HEK293 (cell line): Measurements from ENCODE around the gene GPS1.

Source experiments
- BCL11B ChIP-seq: fragments of 450-650 bp; formaldehyde crosslinking; IDR thresholded peaks from 2 replicates; pipeline ENCODE4 v1.5.1; 2016; ENCODE audit warnings: low read depth, missing biosample characterization, missing genetic modification characterization
- GLIS1 ChIP-seq: fragments of 450-650 bp; formaldehyde crosslinking; IDR thresholded peaks from 2 replicates; pipeline ENCODE4 v1.5.1; 2016; ENCODE audit warnings: missing biosample characterization, missing genetic modification characterization
- KLF7 ChIP-seq: fragments of 450-650 bp; formaldehyde crosslinking; IDR thresholded peaks from 2 replicates; pipeline ENCODE4 v1.5.1; 2016; ENCODE audit warnings: missing biosample characterization, missing genetic modification characterization, borderline replicate concordance
- KLF9 ChIP-seq: fragments of 450-650 bp; formaldehyde crosslinking; IDR thresholded peaks from 2 replicates; pipeline ENCODE4 v1.5.1; 2016; ENCODE audit warnings: missing biosample characterization, missing genetic modification characterization, low read depth
- SALL2 ChIP-seq: fragments of 450-650 bp; formaldehyde crosslinking; IDR thresholded peaks from 2 replicates; pipeline ENCODE4 v1.5.0; 2017; ENCODE audit warnings: missing biosample characterization, mild to moderate bottlenecking, missing genetic modification characterization, borderline replicate concordance
- SETDB1 ChIP-seq: IDR thresholded peaks from one replicate; pipeline ENCODE4 v1.6.1; 2017; ENCODE audit warnings: mild to moderate bottlenecking, low read length, moderate library complexity, mixed read lengths; ENCODE audit not compliant: insufficient read length
- ZBTB8A ChIP-seq: fragments of 450-650 bp; formaldehyde crosslinking; IDR thresholded peaks from 2 replicates; pipeline ENCODE4 v1.5.1; 2016; ENCODE audit warnings: missing biosample characterization, missing genetic modification characterization
- ZEB2 ChIP-seq: fragments of 450-650 bp; formaldehyde crosslinking; IDR thresholded peaks from 2 replicates; pipeline ENCODE4 v1.5.1; 2016; ENCODE audit warnings: missing biosample characterization, missing genetic modification characterization
- ZNF133 ChIP-seq: fragments of 450-650 bp; formaldehyde crosslinking; IDR thresholded peaks from 2 replicates; pipeline ENCODE4 v1.5.1; 2016; ENCODE audit warnings: missing biosample characterization, missing genetic modification characterization
- ZNF19 ChIP-seq: fragments of 450-650 bp; formaldehyde crosslinking; IDR thresholded peaks from 2 replicates; pipeline ENCODE4; 2016; ENCODE audit warnings: missing biosample characterization, missing genetic modification characterization, low read depth
- ZNF266 ChIP-seq: fragments of 450-650 bp; formaldehyde crosslinking; IDR thresholded peaks from 2 replicates; pipeline ENCODE4 v1.5.1; 2016; ENCODE audit warnings: missing biosample characterization, missing genetic modification characterization, low read depth
- ZNF274 ChIP-seq, 2 experiments: fragments of 200-500 bp in 1 of 2; fragments of 450-650 bp in 1 of 2; sonication (Bioruptor generic) in 1 of 2; formaldehyde crosslinking in 1 of 2; IDR thresholded peaks; 2 replicates each; pipeline versions ENCODE4 v1.5.1 to v1.6.1; 2014 to 2016; ENCODE audit warnings: borderline replicate concordance in 1 of 2, inconsistent platforms in 1 of 2, low read length in 1 of 2, missing biosample characterization in 1 of 2, missing genetic modification characterization in 1 of 2
- ZNF37A ChIP-seq: fragments of 450-650 bp; IDR thresholded peaks from 2 replicates; pipeline ENCODE4 v1.5.1; 2018; ENCODE audit warnings: missing biosample characterization, missing genetic modification characterization
- ZNF529 ChIP-seq: fragments of 450-650 bp; formaldehyde crosslinking; IDR thresholded peaks from 2 replicates; pipeline ENCODE4 v1.5.1; 2017; ENCODE audit warnings: missing genetic modification characterization, missing biosample characterization; ENCODE audit not compliant: insufficient replicate concordance
- ZNF561 ChIP-seq: fragments of 450-650 bp; IDR thresholded peaks from 2 replicates; pipeline ENCODE4 v1.5.1; 2018; ENCODE audit warnings: missing biosample characterization, missing genetic modification characterization, borderline replicate concordance
- ZNF580 ChIP-seq: fragments of 450-650 bp; formaldehyde crosslinking; IDR thresholded peaks from 2 replicates; pipeline ENCODE4 v1.5.1; 2016; ENCODE audit warnings: missing biosample characterization, missing genetic modification characterization
- ZNF76 ChIP-seq: fragments of 450-650 bp; formaldehyde crosslinking; IDR thresholded peaks from 2 replicates; pipeline ENCODE4; 2016; ENCODE audit warnings: low read depth, missing biosample characterization, missing genetic modification characterization, borderline replicate concordance
- ZNF837 ChIP-seq: fragments of 450-650 bp; formaldehyde crosslinking; IDR thresholded peaks from 2 replicates; pipeline ENCODE4 v1.5.1; 2016; ENCODE audit warnings: missing biosample characterization, missing genetic modification characterization
- TF ChIP-seq, protein P1 (sequence below): fragments of 450-650 bp; formaldehyde crosslinking; IDR thresholded peaks from 2 replicates; pipeline ENCODE4 v1.5.1; 2016; ENCODE audit warnings: missing biosample characterization, missing genetic modification characterization, borderline replicate concordance
- TF ChIP-seq, protein P2 (sequence below): fragments of 450-650 bp; formaldehyde crosslinking; IDR thresholded peaks from 2 replicates; pipeline ENCODE4 v1.5.1; 2016; ENCODE audit warnings: missing biosample characterization, missing genetic modification characterization
- TF ChIP-seq, protein P3 (sequence below): fragments of 450-650 bp; formaldehyde crosslinking; IDR thresholded peaks from 2 replicates; pipeline ENCODE4 v1.5.1; 2017; ENCODE audit warnings: missing biosample characterization, missing genetic modification characterization
- TF ChIP-seq, protein P4 (sequence below): fragments of 450-650 bp; formaldehyde crosslinking; IDR thresholded peaks from 2 replicates; pipeline ENCODE4 v1.5.1; 2016; ENCODE audit warnings: missing biosample characterization, missing genetic modification characterization
- TF ChIP-seq, protein P5 (sequence below): fragments of 450-650 bp; formaldehyde crosslinking; IDR thresholded peaks from 2 replicates; pipeline ENCODE4 v1.5.1; 2016; ENCODE audit warnings: missing biosample characterization, missing genetic modification characterization

Gene GPS1

DNA sequence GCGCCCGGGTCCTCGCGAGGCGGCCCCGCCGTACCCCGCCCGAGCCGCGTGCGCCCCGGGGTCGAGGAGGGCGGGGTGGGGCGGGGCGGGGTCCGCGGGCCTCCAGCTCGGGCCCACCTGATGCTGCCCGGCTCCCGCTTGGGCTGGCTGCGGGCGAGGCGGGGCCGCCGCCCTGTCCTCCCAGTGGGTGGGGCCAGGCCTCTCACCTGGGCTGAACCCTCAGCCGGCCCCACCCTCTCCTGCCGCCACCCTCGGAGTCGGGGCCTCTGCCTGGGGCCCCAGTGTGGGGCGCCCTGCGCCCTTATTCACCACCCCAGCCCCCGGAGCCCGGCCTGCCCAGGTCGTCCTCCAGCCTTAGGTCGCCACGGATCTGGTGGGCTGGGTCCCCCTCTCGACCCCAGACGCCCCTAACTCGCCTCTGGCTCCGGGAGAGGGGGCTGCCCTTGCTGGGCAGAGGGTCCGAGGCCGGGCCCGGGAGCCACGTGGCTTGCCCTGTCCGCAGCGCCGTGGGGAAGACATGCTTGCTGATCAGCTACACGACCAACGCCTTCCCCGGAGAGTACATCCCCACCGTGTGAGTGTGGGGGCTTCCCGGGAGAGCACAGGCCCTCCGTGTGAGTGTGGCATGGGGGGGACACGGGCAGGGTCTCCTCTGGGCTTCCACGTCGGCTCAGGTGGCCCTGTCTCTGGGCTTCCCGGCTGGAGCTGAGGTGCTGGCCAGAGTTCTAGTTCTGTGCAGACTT is 19.6 kb upstream of the GPS1 start (continued):
- TF ChIP-seq, protein P1, sequence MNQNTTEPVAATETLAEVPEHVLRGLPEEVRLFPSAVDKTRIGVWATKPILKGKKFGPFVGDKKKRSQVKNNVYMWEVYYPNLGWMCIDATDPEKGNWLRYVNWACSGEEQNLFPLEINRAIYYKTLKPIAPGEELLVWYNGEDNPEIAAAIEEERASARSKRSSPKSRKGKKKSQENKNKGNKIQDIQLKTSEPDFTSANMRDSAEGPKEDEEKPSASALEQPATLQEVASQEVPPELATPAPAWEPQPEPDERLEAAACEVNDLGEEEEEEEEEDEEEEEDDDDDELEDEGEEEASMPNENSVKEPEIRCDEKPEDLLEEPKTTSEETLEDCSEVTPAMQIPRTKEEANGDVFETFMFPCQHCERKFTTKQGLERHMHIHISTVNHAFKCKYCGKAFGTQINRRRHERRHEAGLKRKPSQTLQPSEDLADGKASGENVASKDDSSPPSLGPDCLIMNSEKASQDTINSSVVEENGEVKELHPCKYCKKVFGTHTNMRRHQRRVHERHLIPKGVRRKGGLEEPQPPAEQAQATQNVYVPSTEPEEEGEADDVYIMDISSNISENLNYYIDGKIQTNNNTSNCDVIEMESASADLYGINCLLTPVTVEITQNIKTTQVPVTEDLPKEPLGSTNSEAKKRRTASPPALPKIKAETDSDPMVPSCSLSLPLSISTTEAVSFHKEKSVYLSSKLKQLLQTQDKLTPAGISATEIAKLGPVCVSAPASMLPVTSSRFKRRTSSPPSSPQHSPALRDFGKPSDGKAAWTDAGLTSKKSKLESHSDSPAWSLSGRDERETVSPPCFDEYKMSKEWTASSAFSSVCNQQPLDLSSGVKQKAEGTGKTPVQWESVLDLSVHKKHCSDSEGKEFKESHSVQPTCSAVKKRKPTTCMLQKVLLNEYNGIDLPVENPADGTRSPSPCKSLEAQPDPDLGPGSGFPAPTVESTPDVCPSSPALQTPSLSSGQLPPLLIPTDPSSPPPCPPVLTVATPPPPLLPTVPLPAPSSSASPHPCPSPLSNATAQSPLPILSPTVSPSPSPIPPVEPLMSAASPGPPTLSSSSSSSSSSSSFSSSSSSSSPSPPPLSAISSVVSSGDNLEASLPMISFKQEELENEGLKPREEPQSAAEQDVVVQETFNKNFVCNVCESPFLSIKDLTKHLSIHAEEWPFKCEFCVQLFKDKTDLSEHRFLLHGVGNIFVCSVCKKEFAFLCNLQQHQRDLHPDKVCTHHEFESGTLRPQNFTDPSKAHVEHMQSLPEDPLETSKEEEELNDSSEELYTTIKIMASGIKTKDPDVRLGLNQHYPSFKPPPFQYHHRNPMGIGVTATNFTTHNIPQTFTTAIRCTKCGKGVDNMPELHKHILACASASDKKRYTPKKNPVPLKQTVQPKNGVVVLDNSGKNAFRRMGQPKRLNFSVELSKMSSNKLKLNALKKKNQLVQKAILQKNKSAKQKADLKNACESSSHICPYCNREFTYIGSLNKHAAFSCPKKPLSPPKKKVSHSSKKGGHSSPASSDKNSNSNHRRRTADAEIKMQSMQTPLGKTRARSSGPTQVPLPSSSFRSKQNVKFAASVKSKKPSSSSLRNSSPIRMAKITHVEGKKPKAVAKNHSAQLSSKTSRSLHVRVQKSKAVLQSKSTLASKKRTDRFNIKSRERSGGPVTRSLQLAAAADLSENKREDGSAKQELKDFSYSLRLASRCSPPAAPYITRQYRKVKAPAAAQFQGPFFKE (tag by site-specific recombination): no peak
- peak; percentile 75 for TF ChIP-seq GLIS1 (tag by site-specific recombination)
- TF ChIP-seq ZNF837: no peak
- TF ChIP-seq SALL2 (tag by site-specific recombination): no peak
- no peak for TF ChIP-seq ZNF19 (tag by site-specific recombination)
- no peak for TF ChIP-seq ZNF529 (tag by site-specific recombination)
- TF ChIP-seq ZNF37A (tag by site-specific recombination): no peak
- TF ChIP-seq ZNF561 (tag by site-specific recombination): peak; percentile 62; the same call in 1 of the 2 replicates
- TF ChIP-seq, protein P2, sequence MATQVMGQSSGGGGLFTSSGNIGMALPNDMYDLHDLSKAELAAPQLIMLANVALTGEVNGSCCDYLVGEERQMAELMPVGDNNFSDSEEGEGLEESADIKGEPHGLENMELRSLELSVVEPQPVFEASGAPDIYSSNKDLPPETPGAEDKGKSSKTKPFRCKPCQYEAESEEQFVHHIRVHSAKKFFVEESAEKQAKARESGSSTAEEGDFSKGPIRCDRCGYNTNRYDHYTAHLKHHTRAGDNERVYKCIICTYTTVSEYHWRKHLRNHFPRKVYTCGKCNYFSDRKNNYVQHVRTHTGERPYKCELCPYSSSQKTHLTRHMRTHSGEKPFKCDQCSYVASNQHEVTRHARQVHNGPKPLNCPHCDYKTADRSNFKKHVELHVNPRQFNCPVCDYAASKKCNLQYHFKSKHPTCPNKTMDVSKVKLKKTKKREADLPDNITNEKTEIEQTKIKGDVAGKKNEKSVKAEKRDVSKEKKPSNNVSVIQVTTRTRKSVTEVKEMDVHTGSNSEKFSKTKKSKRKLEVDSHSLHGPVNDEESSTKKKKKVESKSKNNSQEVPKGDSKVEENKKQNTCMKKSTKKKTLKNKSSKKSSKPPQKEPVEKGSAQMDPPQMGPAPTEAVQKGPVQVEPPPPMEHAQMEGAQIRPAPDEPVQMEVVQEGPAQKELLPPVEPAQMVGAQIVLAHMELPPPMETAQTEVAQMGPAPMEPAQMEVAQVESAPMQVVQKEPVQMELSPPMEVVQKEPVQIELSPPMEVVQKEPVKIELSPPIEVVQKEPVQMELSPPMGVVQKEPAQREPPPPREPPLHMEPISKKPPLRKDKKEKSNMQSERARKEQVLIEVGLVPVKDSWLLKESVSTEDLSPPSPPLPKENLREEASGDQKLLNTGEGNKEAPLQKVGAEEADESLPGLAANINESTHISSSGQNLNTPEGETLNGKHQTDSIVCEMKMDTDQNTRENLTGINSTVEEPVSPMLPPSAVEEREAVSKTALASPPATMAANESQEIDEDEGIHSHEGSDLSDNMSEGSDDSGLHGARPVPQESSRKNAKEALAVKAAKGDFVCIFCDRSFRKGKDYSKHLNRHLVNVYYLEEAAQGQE (tag by site-specific recombination): peak; percentile 47; the same call in 1 of the 2 replicates
- TF ChIP-seq ZNF266: no peak
- no peak for TF ChIP-seq ZNF133 (tag by site-specific recombination)
- TF ChIP-seq ZBTB8A (tag by site-specific recombination): peak; percentile 96
- TF ChIP-seq, protein P3, sequence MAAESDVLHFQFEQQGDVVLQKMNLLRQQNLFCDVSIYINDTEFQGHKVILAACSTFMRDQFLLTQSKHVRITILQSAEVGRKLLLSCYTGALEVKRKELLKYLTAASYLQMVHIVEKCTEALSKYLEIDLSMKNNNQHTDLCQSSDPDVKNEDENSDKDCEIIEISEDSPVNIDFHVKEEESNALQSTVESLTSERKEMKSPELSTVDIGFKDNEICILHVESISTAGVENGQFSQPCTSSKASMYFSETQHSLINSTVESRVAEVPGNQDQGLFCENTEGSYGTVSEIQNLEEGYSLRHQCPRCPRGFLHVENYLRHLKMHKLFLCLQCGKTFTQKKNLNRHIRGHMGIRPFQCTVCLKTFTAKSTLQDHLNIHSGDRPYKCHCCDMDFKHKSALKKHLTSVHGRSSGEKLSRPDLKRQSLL (tag by site-specific recombination): no peak
- peak; percentile 62; the same call in 1 of the 2 replicates for TF ChIP-seq KLF7 (tag by site-specific recombination)
- no peak for TF ChIP-seq ZNF76 (tag by site-specific recombination)
- TF ChIP-seq ZNF274 (IDR thresholded peaks at IDR 0.05; ENCODE audit: low read length): no peak
- no peak for TF ChIP-seq ZNF274 (tag by site-specific recombination; IDR thresholded peaks at IDR 0.05; ENCODE audit: borderline replicate concordance)
- no peak for TF ChIP-seq ZNF580 (tag by site-specific recombination)
- no peak for TF ChIP-seq SETDB1
- TF ChIP-seq, protein P4, sequence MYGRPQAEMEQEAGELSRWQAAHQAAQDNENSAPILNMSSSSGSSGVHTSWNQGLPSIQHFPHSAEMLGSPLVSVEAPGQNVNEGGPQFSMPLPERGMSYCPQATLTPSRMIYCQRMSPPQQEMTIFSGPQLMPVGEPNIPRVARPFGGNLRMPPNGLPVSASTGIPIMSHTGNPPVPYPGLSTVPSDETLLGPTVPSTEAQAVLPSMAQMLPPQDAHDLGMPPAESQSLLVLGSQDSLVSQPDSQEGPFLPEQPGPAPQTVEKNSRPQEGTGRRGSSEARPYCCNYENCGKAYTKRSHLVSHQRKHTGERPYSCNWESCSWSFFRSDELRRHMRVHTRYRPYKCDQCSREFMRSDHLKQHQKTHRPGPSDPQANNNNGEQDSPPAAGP (tag by site-specific recombination): peak; percentile 67; the same call in 1 of the 2 replicates
- peak; percentile 68; the same call in 1 of the 2 replicates for TF ChIP-seq KLF9 (tag by site-specific recombination)
- TF ChIP-seq BCL11B (tag by site-specific recombination): peak; percentile 61; the same call in 1 of the 2 replicates
- TF ChIP-seq, protein P5, sequence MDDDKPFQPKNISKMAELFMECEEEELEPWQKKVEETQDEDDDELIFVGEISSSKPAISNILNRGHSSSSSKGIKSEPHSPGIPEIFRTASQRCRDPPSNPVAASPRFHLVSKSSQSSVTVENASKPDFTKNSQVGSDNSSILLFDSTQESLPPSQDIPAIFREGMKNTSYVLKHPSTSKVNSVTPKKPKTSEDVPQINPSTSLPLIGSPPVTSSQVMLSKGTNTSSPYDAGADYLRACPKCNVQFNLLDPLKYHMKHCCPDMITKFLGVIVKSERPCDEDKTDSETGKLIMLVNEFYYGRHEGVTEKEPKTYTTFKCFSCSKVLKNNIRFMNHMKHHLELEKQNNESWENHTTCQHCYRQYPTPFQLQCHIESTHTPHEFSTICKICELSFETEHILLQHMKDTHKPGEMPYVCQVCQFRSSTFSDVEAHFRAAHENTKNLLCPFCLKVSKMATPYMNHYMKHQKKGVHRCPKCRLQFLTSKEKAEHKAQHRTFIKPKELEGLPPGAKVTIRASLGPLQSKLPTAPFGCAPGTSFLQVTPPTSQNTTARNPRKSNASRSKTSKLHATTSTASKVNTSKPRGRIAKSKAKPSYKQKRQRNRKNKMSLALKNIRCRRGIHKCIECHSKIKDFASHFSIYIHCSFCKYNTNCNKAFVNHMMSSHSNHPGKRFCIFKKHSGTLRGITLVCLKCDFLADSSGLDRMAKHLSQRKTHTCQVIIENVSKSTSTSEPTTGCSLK (tag by site-specific recombination): no peak
- peak; percentile 43; the same call in 1 of the 2 replicates for TF ChIP-seq ZEB2 (tag by site-specific recombination)
